Fibroblast of lung (primary cell): ENCODE data around the gene SEC61A2.

Experiments
- CTCF ChIP-seq, 2 donors: IDR thresholded peaks in 1 of 2; conservative IDR thresholded peaks in 1 of 2; 1 replicate in 1 of 2; 2 replicates in 1 of 2; pipeline ENCODE4 v1.5.1; 2011 to 2012; ENCODE audit warnings: low read length in 2 of 2, control low read depth in 1 of 2, inconsistent platforms in 1 of 2, low read depth in 1 of 2, mild to moderate bottlenecking in 1 of 2
- EZH2 ChIP-seq: IDR thresholded peaks from 2 replicates; pipeline ENCODE4 v1.5.1; 2012; ENCODE audit warnings: low read length, control low read depth, mild to moderate bottlenecking; ENCODE audit errors: missing control alignments

- TF ChIP-seq CTCF (conservative IDR thresholded peaks at IDR 0.05 in 1 of 2, IDR thresholded peaks at IDR 0.05 in 1 of 2; ENCODE audit: low read depth in 1 of 2, low read length in 2 of 2) (no peak), EZH2 (no peak)
Observed at GRCh38 chr10:12179606-12180170, 50.2 kb downstream of the SEC61A2 start.
